ENCODE data around the gene OSBPL6.
"Not testable (repeated sequence)": the region's sequence is repeated elsewhere in the genome, so short reads cannot be mapped to it uniquely, and the experiment has no call there.

OSBPL6 gene

GRCh38 chr2:178419123-178419522 lies 224.8 kb downstream of the OSBPL6 start:
- no peak for DNase-seq (ENCODE audit: extremely low read depth, insufficient read length)
- no peaks in the 10 kb centered on the region for H3K27me3 ChIP-seq (replicated peaks; ENCODE audit: control insufficient read depth, insufficient read depth, low read length)
- TF ChIP-seq CTCF (IDR thresholded peaks at IDR 0.05; ENCODE audit: insufficient read depth, low read length, poor library complexity, severe bottlenecking): peak; percentile 25
- no peak overlapping the region for H3K4me3 ChIP-seq (replicated peaks; ENCODE audit: low read depth, low read length)
- H3K36me3 ChIP-seq (ENCODE audit: control insufficient read depth, insufficient read depth, low read length): no peaks in the 10 kb centered on the region; the same call in none of the 2 replicates

DNA sequence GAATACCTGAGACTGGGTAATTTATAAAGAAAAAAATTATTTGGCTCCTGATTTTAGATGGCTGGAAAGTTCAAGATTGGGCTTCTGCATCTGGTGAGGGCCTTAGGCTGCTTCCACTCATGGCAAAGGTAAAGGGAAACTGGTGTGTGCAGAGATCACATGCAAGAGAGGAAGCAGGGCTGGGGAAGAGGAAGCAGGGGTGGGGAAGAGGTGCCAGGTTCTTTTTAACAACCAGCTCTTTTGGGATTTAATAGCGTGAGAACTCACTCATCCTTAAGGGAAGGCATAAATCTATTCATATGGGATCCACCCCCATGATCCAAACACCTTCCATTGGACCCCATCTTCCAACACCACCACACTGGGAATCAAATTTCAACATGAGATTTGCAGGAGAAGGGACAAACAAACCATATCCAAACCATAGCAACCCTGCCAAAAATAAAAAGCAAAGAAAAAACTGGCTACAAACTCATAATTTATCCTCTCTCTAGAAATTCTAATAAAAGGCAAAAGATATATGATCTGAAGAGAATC lies 226.2 kb downstream of the OSBPL6 start:
- Histone ChIP-seq H3K36me3 (ENCODE audit: control insufficient read depth, insufficient read depth, low read length) (no peaks in the 10 kb centered on the region; the same call in none of the 2 replicates), H3K4me3 (replicated peaks; ENCODE audit: low read depth, low read length) (no peak overlapping the region), H3K27me3 (replicated peaks; ENCODE audit: control insufficient read depth, insufficient read depth, low read length) (no peaks in the 10 kb centered on the region)
- no peak for TF ChIP-seq CTCF (IDR thresholded peaks at IDR 0.05; ENCODE audit: insufficient read depth, low read length, poor library complexity, severe bottlenecking)
- DNase-seq (ENCODE audit: extremely low read depth, insufficient read length): no peak

DNA sequence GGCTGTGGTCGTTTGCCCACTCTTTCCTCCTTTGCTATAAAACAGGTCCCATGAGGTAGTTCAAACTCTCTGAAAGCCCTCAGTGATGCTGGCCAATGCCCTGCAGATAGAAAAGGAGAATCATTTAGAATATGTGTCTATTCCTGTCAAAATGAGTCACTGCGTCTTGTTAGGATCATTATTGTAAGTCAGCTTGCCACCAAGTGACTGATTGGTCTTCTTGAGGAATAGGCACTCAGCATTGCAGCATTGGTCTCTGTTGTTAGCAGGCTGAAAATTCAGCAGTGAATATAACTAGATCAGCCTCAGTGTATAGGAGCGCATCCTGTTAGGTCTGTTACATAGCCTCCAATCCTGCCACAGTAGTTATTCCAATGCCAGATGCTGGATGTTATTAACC lies 227.8 kb downstream of the OSBPL6 start:
- H3K4me3 ChIP-seq (replicated peaks; ENCODE audit: low read depth, low read length): no peak overlapping the region
- no peak for TF ChIP-seq CTCF (IDR thresholded peaks at IDR 0.05; ENCODE audit: insufficient read depth, low read length, poor library complexity, severe bottlenecking)
- H3K36me3 ChIP-seq (ENCODE audit: control insufficient read depth, insufficient read depth, low read length): peaks cover 4% of the 10 kb centered on the region
- no peak for DNase-seq (ENCODE audit: extremely low read depth, insufficient read length)
- H3K27me3 ChIP-seq (replicated peaks; ENCODE audit: control insufficient read depth, insufficient read depth, low read length): no peaks in the 10 kb centered on the region

DNA sequence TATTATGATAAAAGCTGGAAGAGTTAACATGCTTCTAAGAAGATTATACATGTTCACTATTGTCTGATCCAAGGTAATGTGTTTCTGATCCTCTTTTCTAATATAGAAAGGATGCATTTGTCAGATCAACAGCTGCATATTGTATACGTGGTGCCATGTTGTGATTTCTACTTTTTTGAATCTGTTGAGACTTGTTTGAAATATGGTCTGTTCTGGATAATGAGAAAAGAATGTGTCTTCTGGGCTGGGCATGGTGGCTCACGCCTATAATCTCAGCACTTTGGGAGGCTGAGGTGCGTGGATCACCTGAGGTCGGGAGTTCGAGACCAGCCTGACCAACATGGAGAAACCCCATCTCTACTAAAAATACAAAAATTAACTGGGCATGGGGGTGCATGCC lies 229.4 kb downstream of the OSBPL6 start:
- H3K36me3 ChIP-seq (ENCODE audit: control insufficient read depth, insufficient read depth, low read length); H3K4me3 ChIP-seq (replicated peaks; ENCODE audit: low read depth, low read length); DNase-seq (ENCODE audit: extremely low read depth, insufficient read length); H3K27me3 ChIP-seq (replicated peaks; ENCODE audit: control insufficient read depth, insufficient read depth, low read length): not testable (repeated sequence)

- H3K4me3 ChIP-seq (replicated peaks; ENCODE audit: low read depth, low read length): no peak overlapping the region
- peaks cover 13% of the 10 kb centered on the region for H3K36me3 ChIP-seq (ENCODE audit: control insufficient read depth, insufficient read depth, low read length)
- TF ChIP-seq CTCF (IDR thresholded peaks at IDR 0.05; ENCODE audit: insufficient read depth, low read length, poor library complexity, severe bottlenecking): no peak
- no peaks in the 10 kb centered on the region for H3K27me3 ChIP-seq (replicated peaks; ENCODE audit: control insufficient read depth, insufficient read depth, low read length)
- no peak for DNase-seq (ENCODE audit: extremely low read depth, insufficient read length)
Observed at GRCh38 chr2:178425255-178425827, 231.0 kb downstream of the OSBPL6 start.

DNA sequence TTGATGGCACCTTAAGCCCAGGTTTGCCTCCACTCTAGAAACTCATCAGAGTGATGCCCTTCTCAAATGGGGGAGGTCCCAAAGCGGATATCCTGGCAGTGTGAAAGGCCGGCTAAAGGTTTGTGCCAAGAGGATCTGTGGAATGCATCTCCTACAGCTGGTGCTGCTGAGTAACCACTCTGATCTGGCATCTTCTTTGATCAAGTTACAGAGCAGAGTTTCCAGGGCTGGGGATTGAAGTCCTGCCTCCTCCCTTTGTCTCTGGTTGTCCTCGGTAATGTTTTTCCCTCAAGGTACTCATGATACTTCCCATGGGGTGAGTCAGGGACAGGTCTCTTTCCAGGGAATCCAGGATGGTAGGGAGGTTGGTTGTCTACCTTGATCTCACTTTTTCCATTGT lies 232.1 kb downstream of the OSBPL6 start:
- H3K27me3 ChIP-seq (replicated peaks; ENCODE audit: control insufficient read depth, insufficient read depth, low read length): no peaks in the 10 kb centered on the region
- no peak for TF ChIP-seq CTCF (IDR thresholded peaks at IDR 0.05; ENCODE audit: insufficient read depth, low read length, poor library complexity, severe bottlenecking)
- no peak overlapping the region for H3K4me3 ChIP-seq (replicated peaks; ENCODE audit: low read depth, low read length)
- H3K36me3 ChIP-seq (ENCODE audit: control insufficient read depth, insufficient read depth, low read length): peaks cover 14% of the 10 kb centered on the region
- DNase-seq (ENCODE audit: extremely low read depth, insufficient read length): no peak

All from GM06990 (cell line).